ENCODE data around the gene FRMD7. TPM values are rescaled to one million over a fixed set of nuclear protein-coding genes. Genes with fewer than 3 reads are reported as not detected.
"Not testable (repeated sequence)": the region's sequence is repeated elsewhere in the genome, so short reads cannot be mapped to it uniquely, and the experiment has no call there.

FRMD7 gene
- total and polyA plus RNA-seq, 7 experiments from 2014 or later = not detected

- CTCF ChIA-PET = no interaction called here
- Mint-ChIP-seq H3K4me3 (no peak overlapping the region), H3K27me3 (peaks cover 0 to 11% (median 6%) of the 10 kb centered on the region in 5 donors), H3K36me3 (no peaks in the 10 kb centered on the region), H3K27ac (no peak overlapping the region), H3K9me3 (peaks cover 0 to 12% (median 1%) of the 10 kb centered on the region in 11 donors), H3K4me1 (peaks cover 0 to 5% (median 0%) of the 10 kb centered on the region in 7 donors)
- Histone ChIP-seq H3K27ac (ENCODE audit: low read depth, low read length) (no peak overlapping the region), H3K9me3 (ENCODE audit: control insufficient read depth in 2 of 3, low read length in 3 of 3) (no peaks in the 10 kb centered on the region), H3K4me1 (ENCODE audit: control insufficient read depth in 2 of 2, insufficient read depth in 2 of 2, low read length in 2 of 2) (no peaks in the 10 kb centered on the region), H3K4me3 (ENCODE audit: low read length) (no peak overlapping the region), H3K27me3 (ENCODE audit: control insufficient read depth in 2 of 2, insufficient read depth in 2 of 2, low read length in 2 of 2) (no peaks in the 10 kb centered on the region), H3K36me3 (ENCODE audit: control insufficient read depth in 2 of 3, insufficient read depth in 3 of 3, low read length in 3 of 3) (no peaks in the 10 kb centered on the region)
- intact Hi-C loops (cut with micrococcal nuclease) = no loop called here
- DNase-seq = no peak
- POLR2A ChIA-PET = no interaction called here
- no peak for ATAC-seq
Observed at GRCh38 chrX:132165005-132165404, 37.2 kb upstream of the FRMD7 start.

- H3K27ac ChIP-seq (ENCODE audit: low read depth, low read length); ATAC-seq; H3K27me3 ChIP-seq (ENCODE audit: control insufficient read depth in 2 of 2, insufficient read depth in 2 of 2, low read length in 2 of 2); CTCF ChIA-PET; intact Hi-C loops (cut with micrococcal nuclease); H3K4me1 ChIP-seq (ENCODE audit: control insufficient read depth in 2 of 2, insufficient read depth in 2 of 2, low read length in 2 of 2); H3K9me3 ChIP-seq (ENCODE audit: control insufficient read depth in 2 of 3, low read length in 3 of 3); H3K4me3 ChIP-seq (ENCODE audit: low read length); H3K4me3 Mint-ChIP-seq; DNase-seq; H3K4me1 Mint-ChIP-seq; POLR2A ChIA-PET; H3K27me3 Mint-ChIP-seq; H3K36me3 ChIP-seq (ENCODE audit: control insufficient read depth in 2 of 3, insufficient read depth in 3 of 3, low read length in 3 of 3); H3K36me3 Mint-ChIP-seq: not testable (repeated sequence)
- Mint-ChIP-seq H3K27ac (peak overlapping the region in 1 of 9 donors; percentile 8), H3K9me3 (peaks cover 0 to 13% (median 1%) of the 10 kb centered on the region in 11 donors)
Observed at GRCh38 chrX:132163094-132163493, 35.3 kb upstream of the FRMD7 start.

- H3K9me3 ChIP-seq (ENCODE audit: control insufficient read depth in 2 of 3, low read length in 3 of 3) = no peaks in the 10 kb centered on the region
- no peak overlapping the region for H3K27ac ChIP-seq (ENCODE audit: low read depth, low read length)
- ChIA-PET CTCF (no interaction called here), POLR2A (no interaction called here)
- H3K36me3 ChIP-seq (ENCODE audit: control insufficient read depth in 2 of 3, insufficient read depth in 3 of 3, low read length in 3 of 3) = no peaks in the 10 kb centered on the region
- H3K4me3 Mint-ChIP-seq = no peak overlapping the region
- peaks cover 0 to 11% (median 0%) of the 10 kb centered on the region in 5 donors for H3K27me3 Mint-ChIP-seq
- peaks cover 0 to 2% (median 0%) of the 10 kb centered on the region in 7 donors for H3K4me1 Mint-ChIP-seq
- intact Hi-C loops (cut with micrococcal nuclease) = no loop called here
- H3K27ac Mint-ChIP-seq = no peak overlapping the region
- ATAC-seq = no peak
- H3K9me3 Mint-ChIP-seq = no peaks in the 10 kb centered on the region
- H3K36me3 Mint-ChIP-seq = no peaks in the 10 kb centered on the region
- DNase-seq = no peak
- no peaks in the 10 kb centered on the region for H3K27me3 ChIP-seq (ENCODE audit: control insufficient read depth in 2 of 2, insufficient read depth in 2 of 2, low read length in 2 of 2)
- no peaks in the 10 kb centered on the region for H3K4me1 ChIP-seq (ENCODE audit: control insufficient read depth in 2 of 2, insufficient read depth in 2 of 2, low read length in 2 of 2)
- H3K4me3 ChIP-seq (ENCODE audit: low read length) = no peak overlapping the region
Observed at GRCh38 chrX:132153166-132153565, 25.3 kb upstream of the FRMD7 start.

GRCh38 chrX:132146456-132146855 lies 18.6 kb upstream of the FRMD7 start:
- no peak for ATAC-seq
- peaks cover 0 to 3% (median 0%) of the 10 kb centered on the region in 11 donors for H3K9me3 Mint-ChIP-seq

GRCh38 chrX:132144061-132144460 lies 16.2 kb upstream of the FRMD7 start:
- Mint-ChIP-seq H3K9me3 (peaks cover 0 to 4% (median 0%) of the 10 kb centered on the region in 11 donors), H3K4me1 (no peaks in the 10 kb centered on the region), H3K27me3 (peaks cover 0 to 17% (median 9%) of the 10 kb centered on the region in 5 donors), H3K36me3 (no peaks in the 10 kb centered on the region), H3K4me3 (no peak overlapping the region), H3K27ac (no peak overlapping the region)
- intact Hi-C loops (cut with micrococcal nuclease) = no loop called here
- no peaks in the 10 kb centered on the region for H3K36me3 ChIP-seq (ENCODE audit: control insufficient read depth in 2 of 3, insufficient read depth in 3 of 3, low read length in 3 of 3)
- no peak overlapping the region for H3K4me3 ChIP-seq (ENCODE audit: low read length)
- DNase-seq = no peak
- POLR2A ChIA-PET = no interaction called here
- no peak for ATAC-seq
- CTCF ChIA-PET = no interaction called here
- H3K27ac ChIP-seq (ENCODE audit: low read depth, low read length) = no peak overlapping the region
- H3K27me3 ChIP-seq (ENCODE audit: control insufficient read depth in 2 of 2, insufficient read depth in 2 of 2, low read length in 2 of 2) = no peaks in the 10 kb centered on the region
- no peaks in the 10 kb centered on the region for H3K4me1 ChIP-seq (ENCODE audit: control insufficient read depth in 2 of 2, insufficient read depth in 2 of 2, low read length in 2 of 2)
- no peaks in the 10 kb centered on the region for H3K9me3 ChIP-seq (ENCODE audit: control insufficient read depth in 2 of 3, low read length in 3 of 3)

More at GRCh38 chrX:132146456-132146855, 18.6 kb upstream of the FRMD7 start:
- Histone ChIP-seq H3K27ac (ENCODE audit: low read depth, low read length) (no peak overlapping the region), H3K9me3 (ENCODE audit: control insufficient read depth in 2 of 3, low read length in 3 of 3) (no peaks in the 10 kb centered on the region), H3K4me1 (ENCODE audit: control insufficient read depth in 2 of 2, insufficient read depth in 2 of 2, low read length in 2 of 2) (no peaks in the 10 kb centered on the region), H3K4me3 (ENCODE audit: low read length) (no peak overlapping the region), H3K27me3 (ENCODE audit: control insufficient read depth in 2 of 2, insufficient read depth in 2 of 2, low read length in 2 of 2) (no peaks in the 10 kb centered on the region), H3K36me3 (ENCODE audit: control insufficient read depth in 2 of 3, insufficient read depth in 3 of 3, low read length in 3 of 3) (no peaks in the 10 kb centered on the region)
- CTCF ChIA-PET = no interaction called here
- Mint-ChIP-seq H3K36me3 (no peaks in the 10 kb centered on the region), H3K4me3 (no peak overlapping the region), H3K27ac (no peak overlapping the region), H3K4me1 (no peaks in the 10 kb centered on the region), H3K27me3 (peaks cover 0 to 24% (median 9%) of the 10 kb centered on the region in 5 donors)
- intact Hi-C loops (cut with micrococcal nuclease) = no loop called here
- no peak for DNase-seq
- POLR2A ChIA-PET = no interaction called here

- no peaks in the 10 kb centered on the region for H3K36me3 ChIP-seq (ENCODE audit: control insufficient read depth in 2 of 3, insufficient read depth in 3 of 3, low read length in 3 of 3)
- H3K27me3 ChIP-seq (ENCODE audit: control insufficient read depth in 2 of 2, insufficient read depth in 2 of 2, low read length in 2 of 2) = no peaks in the 10 kb centered on the region
- no peak overlapping the region for H3K4me3 ChIP-seq (ENCODE audit: low read length)
- CTCF ChIA-PET = no interaction called here
- POLR2A ChIA-PET = no interaction called here
- ATAC-seq (no peak), DNase-seq (no peak)
- H3K36me3 Mint-ChIP-seq = no peaks in the 10 kb centered on the region
- peaks cover 0 to 2% (median 0%) of the 10 kb centered on the region in 5 donors for H3K27me3 Mint-ChIP-seq
- no peaks in the 10 kb centered on the region for H3K4me1 Mint-ChIP-seq
- no peak overlapping the region for H3K27ac Mint-ChIP-seq
- no peaks in the 10 kb centered on the region for H3K9me3 ChIP-seq (ENCODE audit: control insufficient read depth in 2 of 3, low read length in 3 of 3)
- no peak overlapping the region for H3K27ac ChIP-seq (ENCODE audit: low read depth, low read length)
- intact Hi-C loops (cut with micrococcal nuclease) = no loop called here
- H3K4me3 Mint-ChIP-seq = no peak overlapping the region
- no peaks in the 10 kb centered on the region for H3K4me1 ChIP-seq (ENCODE audit: control insufficient read depth in 2 of 2, insufficient read depth in 2 of 2, low read length in 2 of 2)
- H3K9me3 Mint-ChIP-seq = no peaks in the 10 kb centered on the region
Observed at GRCh38 chrX:132125906-132126305, 1.9 kb downstream of the FRMD7 start.

- Mint-ChIP-seq H3K36me3 (no peaks in the 10 kb centered on the region), H3K27ac (no peak overlapping the region), H3K9me3 (no peaks in the 10 kb centered on the region), H3K4me3 (no peak overlapping the region), H3K4me1 (peaks cover 0 to 2% (median 0%) of the 10 kb centered on the region in 7 donors), H3K27me3 (peaks cover 0 to 3% (median 0%) of the 10 kb centered on the region in 5 donors)
- no peaks in the 10 kb centered on the region for H3K9me3 ChIP-seq (ENCODE audit: control insufficient read depth in 2 of 3, low read length in 3 of 3)
- H3K4me1 ChIP-seq (ENCODE audit: control insufficient read depth in 2 of 2, insufficient read depth in 2 of 2, low read length in 2 of 2) = no peaks in the 10 kb centered on the region
- POLR2A ChIA-PET = no interaction called here
- intact Hi-C loops (cut with micrococcal nuclease) = no loop called here
- H3K27me3 ChIP-seq (ENCODE audit: control insufficient read depth in 2 of 2, insufficient read depth in 2 of 2, low read length in 2 of 2) = no peaks in the 10 kb centered on the region
- H3K27ac ChIP-seq (ENCODE audit: low read depth, low read length) = no peak overlapping the region
- ATAC-seq (no peak), DNase-seq (no peak)
- H3K4me3 ChIP-seq (ENCODE audit: low read length) = no peak overlapping the region
- no peaks in the 10 kb centered on the region for H3K36me3 ChIP-seq (ENCODE audit: control insufficient read depth in 2 of 3, insufficient read depth in 3 of 3, low read length in 3 of 3)
- CTCF ChIA-PET = no interaction called here
Observed at GRCh38 chrX:132120913-132121312, 6.9 kb downstream of the FRMD7 start.

Data from naive thymus-derived CD4-positive, alpha-beta T cell (primary cell).